MM.1S (cell line): Measurements from ENCODE around the gene KRT10.

Experiments used
- CTCF ChIP-seq: fragments of 300-600 bp; sonication (generic); IDR thresholded peaks from 2 replicates; pipeline ENCODE4 v1.5.1; 2016; ENCODE audit warnings: antibody characterized with exemption, low read length, mixed read lengths
- EZH2 ChIP-seq: fragments of 300-600 bp; sonication (generic); optimal IDR thresholded peaks from 2 replicates; pipeline ENCODE3; 2017; ENCODE audit warnings: low read depth, mild to moderate bottlenecking, antibody characterized with exemption, low read length, mixed read lengths
- EZH2phosphoT487 ChIP-seq: fragments of 300-600 bp; sonication (generic); IDR thresholded peaks from 2 replicates; pipeline ENCODE4 v1.6.1; 2018; ENCODE audit warnings: antibody characterized with exemption, low read length

- no peak for TF ChIP-seq EZH2
- TF ChIP-seq CTCF = no peak
- TF ChIP-seq EZH2phosphoT487 = no peak
Observed at GRCh38 chr17:40778461-40778860, 44.0 kb downstream of the KRT10 start.
